ENCODE data around the gene DLAT. TPM values are rescaled to one million over a fixed set of nuclear protein-coding genes. Genes with fewer than 3 reads are reported as not detected.

DLAT gene
- total RNA-seq, 1 donor from 2014 or later, result 26.1 TPM

GRCh38 chr11:112057170-112057569 lies 32.0 kb downstream of the DLAT start:
- H3K4me1 ChIP-seq, result no peaks in the 10 kb centered on the region
- DNase-seq (no peak), ATAC-seq (no peak)
- H3K36me3 ChIP-seq, result peaks cover 87% of the 10 kb centered on the region
- no peaks in the 10 kb centered on the region for H3K27me3 ChIP-seq (ENCODE audit: low read depth)
- H3K4me3 ChIP-seq, result no peak overlapping the region
- H3K27ac ChIP-seq, result no peak overlapping the region
- H3K9me3 ChIP-seq, result no peaks in the 10 kb centered on the region
- no peak for TF ChIP-seq CTCF (IDR thresholded peaks at IDR 0.05)
- intact Hi-C loops (cut with DNase I), result no loop called here

GRCh38 chr11:112058103-112058502 lies 32.9 kb downstream of the DLAT start:
- peaks cover 85% of the 10 kb centered on the region for H3K36me3 ChIP-seq
- no peaks in the 10 kb centered on the region for H3K4me1 ChIP-seq
- H3K9me3 ChIP-seq, result no peaks in the 10 kb centered on the region
- no peaks in the 10 kb centered on the region for H3K27me3 ChIP-seq (ENCODE audit: low read depth)
- intact Hi-C loops (cut with DNase I), result no loop called here
- no peak for DNase-seq
- H3K27ac ChIP-seq, result no peak overlapping the region
- H3K4me3 ChIP-seq, result no peak overlapping the region
- no peak for TF ChIP-seq CTCF (IDR thresholded peaks at IDR 0.05)
- ATAC-seq, result no peak

GRCh38 chr11:112062923-112063322 lies 37.7 kb downstream of the DLAT start:
- Histone ChIP-seq H3K4me3 (no peak overlapping the region), H3K27me3 (ENCODE audit: low read depth) (no peaks in the 10 kb centered on the region), H3K36me3 (peaks cover 62% of the 10 kb centered on the region), H3K27ac (no peak overlapping the region), H3K4me1 (no peaks in the 10 kb centered on the region), H3K9me3 (no peaks in the 10 kb centered on the region)
- DNase-seq (no peak), ATAC-seq (no peak)
- intact Hi-C loops (cut with DNase I), result no loop called here
- TF ChIP-seq CTCF (IDR thresholded peaks at IDR 0.05), result no peak

- DNase-seq (peak; percentile 77), ATAC-seq (peak; percentile 93 to 98)
- no peaks in the 10 kb centered on the region for H3K9me3 ChIP-seq
- H3K36me3 ChIP-seq, result peaks cover 38% of the 10 kb centered on the region
- peak within 1 kb of the TSS; percentile 88 for H3K4me3 ChIP-seq
- H3K27ac ChIP-seq, result peak within 1 kb of the TSS; percentile 93
- TF ChIP-seq CTCF (IDR thresholded peaks at IDR 0.05), result no peak
- H3K4me1 ChIP-seq, result peaks cover 27% of the 10 kb centered on the region
- no peaks in the 10 kb centered on the region for H3K27me3 ChIP-seq (ENCODE audit: low read depth)
- intact Hi-C loops (cut with DNase I), result no loop called here
Observed at GRCh38 chr11:112073941-112074811, 49.0 kb downstream of the DLAT start, which contains the start of the genes NKAPD1 and PIH1D2. Gene NKAPD1 (plus strand): TSS chr11:112074299. CDS start chr11:112075575, 1,276 bp downstream. Gene PIH1D2 (minus strand): TSS chr11:112074017. CDS start chr11:112073174, 843 bp downstream.

- Histone ChIP-seq H3K9me3 (no peaks in the 10 kb centered on the region), H3K4me1 (peaks cover 16% of the 10 kb centered on the region), H3K27me3 (ENCODE audit: low read depth) (no peaks in the 10 kb centered on the region), H3K27ac (no peak overlapping the region), H3K36me3 (peaks cover 76% of the 10 kb centered on the region), H3K4me3 (no peak overlapping the region)
- no peak for TF ChIP-seq CTCF (IDR thresholded peaks at IDR 0.05)
- ATAC-seq (no peak), DNase-seq (no peak)
- intact Hi-C loops (cut with DNase I), result no loop called here
Observed at GRCh38 chr11:112082729-112083128, 57.5 kb downstream of the DLAT start.
